GM13976 (cell line): Measurements from ENCODE around the gene COX18.
A peak's percentile ranks its signal among the peaks of the same experiment; 100 is the strongest.

Experiments used
- DNase-seq: peaks from one replicate; pipeline ENCODE4 v3.0.0; 2012; ENCODE audit warnings: low spot score
- CTCF ChIP-seq: IDR thresholded peaks from 2 replicates; pipeline ENCODE4 v1.5.1; 2012; ENCODE audit warnings: borderline replicate concordance, mild to moderate bottlenecking; ENCODE audit not compliant: insufficient read depth; ENCODE audit errors: extremely low read depth, missing control alignments, control extremely low read depth
- in situ Hi-C: fragments of 300-500 bp; cut with MboI; formaldehyde crosslinking; loops from one replicate; pipeline ENCODE4 v1.12.0; 2022; ENCODE audit warnings: low sequenced_read_pairs, mixed read lengths, inconsistent platforms; ENCODE audit not compliant: unreplicated experiment

Gene COX18

GRCh38 chr4:73070074-73070390, 516 bp upstream of the COX18 start:
- in situ Hi-C loops = loop anchor here (10.0 kb wide), 1 partner anchor 185 kb away; the partner anchor contains the start of gene ANKRD17
- TF ChIP-seq CTCF = no peak
- DNase-seq = peak; percentile 30

GRCh38 chr4:73068491-73069337, 802 bp downstream of the COX18 start:
- in situ Hi-C loops = no loop called here
- no peak for TF ChIP-seq CTCF
- DNase-seq = no peak

DNA sequence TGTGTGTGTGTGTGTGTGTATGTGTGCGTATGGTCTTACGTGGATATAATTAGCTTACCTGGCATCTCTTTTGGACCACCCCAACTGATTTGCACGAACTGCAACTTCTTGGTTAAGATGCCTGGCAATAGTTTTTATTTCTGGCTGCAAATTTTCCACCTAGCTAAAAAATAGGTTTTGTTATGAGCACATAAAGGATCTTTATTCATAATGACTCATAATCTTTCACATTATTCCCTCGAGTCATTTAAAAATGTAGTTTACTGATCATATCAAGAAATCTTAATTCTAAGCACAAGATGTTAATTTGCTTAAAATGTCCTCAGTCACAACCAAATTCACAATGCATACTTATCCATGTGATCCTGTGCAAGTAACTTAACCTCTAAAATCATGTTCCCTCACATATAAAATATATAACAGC, 1.5 kb downstream of the COX18 start:
- in situ Hi-C loops = no loop called here
- DNase-seq = no peak
- no peak for TF ChIP-seq CTCF

GRCh38 chr4:73066928-73067327, 2.6 kb downstream of the COX18 start:
- no peak for TF ChIP-seq CTCF
- in situ Hi-C loops = no loop called here
- DNase-seq = no peak

DNA sequence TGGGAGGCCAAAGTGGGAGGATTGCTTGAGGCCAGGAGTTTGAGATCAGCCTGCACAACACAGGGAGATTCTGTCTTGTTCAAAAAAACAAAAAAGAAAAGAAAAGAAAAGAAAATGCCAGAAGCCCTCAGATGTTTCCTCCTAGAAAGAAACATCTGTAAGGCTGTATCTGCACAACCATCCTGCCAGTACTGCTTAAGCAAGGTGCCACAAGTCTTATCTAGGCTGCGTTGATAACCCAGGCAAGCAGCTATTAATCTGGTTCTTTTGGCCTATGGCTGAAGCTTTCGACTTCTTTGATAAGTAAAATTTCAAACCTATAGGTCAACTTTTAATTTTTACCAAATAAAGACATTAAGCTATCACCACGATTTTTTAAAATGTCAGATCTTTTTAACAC, 3.1 kb downstream of the COX18 start:
- no peak for DNase-seq
- no peak for TF ChIP-seq CTCF
- in situ Hi-C loops = no loop called here

DNA sequence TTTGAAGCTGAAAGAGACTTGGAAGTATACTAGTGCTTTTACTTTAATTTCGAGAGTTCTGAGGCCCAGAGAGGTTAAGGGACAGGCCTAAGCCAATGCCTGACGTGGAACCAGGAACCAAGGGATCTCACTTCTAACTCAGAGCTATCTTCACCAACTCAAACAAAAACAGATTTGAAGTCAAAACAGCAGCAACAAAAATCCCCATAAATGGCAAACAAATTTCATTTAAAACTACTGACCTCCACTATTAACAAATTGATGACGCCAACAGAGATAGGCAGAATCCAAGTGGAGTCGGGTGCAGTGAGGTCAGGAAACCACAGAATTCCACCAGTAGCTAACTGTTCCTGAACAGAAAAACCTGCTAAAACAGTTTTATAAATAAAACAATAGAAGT, 5.0 kb downstream of the COX18 start:
- no peak for DNase-seq
- in situ Hi-C loops = no loop called here
- TF ChIP-seq CTCF = no peak
